Middle frontal gyrus (tissue), 1 donor: ENCODE measurements around the gene CSH2.
"Not testable (repeated sequence)": the region's sequence is repeated elsewhere in the genome, so short reads cannot be mapped to it uniquely, and the experiment has no call there.

Experiments used
- DNase-seq: peaks from one replicate; pipeline ENCODE4 v3.0.0-alpha.2; 2015; ENCODE audit warnings: low spot score; ENCODE audit errors: extremely low spot score

CSH2 gene

DNA sequence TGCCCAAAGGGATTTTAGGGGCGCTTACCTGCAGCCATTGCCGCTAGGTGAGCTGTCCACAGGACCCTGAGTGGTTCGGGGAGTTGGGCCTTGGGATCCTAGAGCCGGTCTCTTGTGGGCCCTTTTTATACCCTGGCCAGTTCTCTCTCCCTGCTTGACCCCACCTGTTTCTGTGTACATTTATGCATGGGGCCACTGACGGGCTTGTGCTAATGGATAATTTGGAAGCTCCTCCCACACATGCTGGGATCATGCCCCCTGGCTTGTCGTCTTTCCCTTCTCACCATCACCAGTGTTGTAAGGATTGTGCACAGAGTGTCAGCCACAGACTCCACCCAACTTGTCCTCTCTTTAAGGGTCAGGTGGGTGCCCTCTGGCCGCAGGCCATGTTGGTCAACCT lies at the start of gene CSH2:
TSS of gene CSH2 (minus strand) at position 101 of the 400 bp plus-strand sequence. CDS start at position 38, 63 bp downstream.
- DNase-seq, result not testable (repeated sequence)

- not testable (repeated sequence) for DNase-seq
Measured at GRCh38 chr17:63922402-63922801, 48.9 kb upstream of the CSH2 start.

DNA sequence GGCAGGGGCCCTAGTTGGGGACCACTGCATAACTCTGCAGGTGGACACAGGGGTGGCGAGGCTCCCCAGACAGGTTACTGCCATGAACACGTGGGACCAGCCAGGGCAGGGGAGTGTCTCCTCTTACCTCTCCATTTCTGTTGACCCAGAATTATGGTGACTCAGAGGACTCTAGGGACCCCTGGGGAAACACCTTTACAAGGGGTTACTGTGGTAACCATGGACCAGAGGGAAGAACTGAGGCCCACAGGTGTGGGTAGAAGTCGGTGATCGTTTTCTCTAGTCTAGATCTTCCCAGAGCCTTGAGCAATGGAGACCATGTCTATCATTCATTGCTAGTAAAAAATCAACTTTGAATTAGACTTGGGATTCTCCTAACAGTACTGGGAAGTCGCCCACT lies 47.3 kb upstream of the CSH2 start:
- not testable (repeated sequence) for DNase-seq

DNA sequence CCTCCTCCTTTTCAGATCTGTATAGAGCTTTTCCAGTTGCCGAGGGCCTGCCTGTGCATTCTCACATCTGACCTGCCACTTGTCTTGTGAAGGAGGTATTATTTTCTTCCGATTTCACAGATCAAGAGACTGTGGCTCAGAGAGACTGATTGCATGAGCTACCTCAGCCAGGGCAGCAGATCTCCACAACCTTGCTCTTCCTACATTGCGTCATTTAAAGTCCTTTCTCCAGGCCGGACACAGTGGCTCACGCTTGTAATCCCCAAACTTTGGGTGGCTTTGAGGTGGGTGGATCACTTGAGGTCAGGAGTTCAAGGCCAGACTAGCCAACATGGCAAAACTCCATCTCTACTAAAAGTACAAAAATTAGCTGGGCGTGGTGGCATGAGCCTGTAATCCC lies 46.6 kb upstream of the CSH2 start:
- DNase-seq, result not testable (repeated sequence)

- peak; percentile 9 for DNase-seq
Measured at GRCh38 chr17:63919311-63919723, 45.8 kb upstream of the CSH2 start.

- DNase-seq, result not testable (repeated sequence)
Measured at GRCh38 chr17:63918789-63919305, 45.4 kb upstream of the CSH2 start, which contains the start of gene GH1. Gene GH1, minus strand, starts transcription at chr17:63918839. Its CDS starts 63 bp downstream, at chr17:63918776.

DNA sequence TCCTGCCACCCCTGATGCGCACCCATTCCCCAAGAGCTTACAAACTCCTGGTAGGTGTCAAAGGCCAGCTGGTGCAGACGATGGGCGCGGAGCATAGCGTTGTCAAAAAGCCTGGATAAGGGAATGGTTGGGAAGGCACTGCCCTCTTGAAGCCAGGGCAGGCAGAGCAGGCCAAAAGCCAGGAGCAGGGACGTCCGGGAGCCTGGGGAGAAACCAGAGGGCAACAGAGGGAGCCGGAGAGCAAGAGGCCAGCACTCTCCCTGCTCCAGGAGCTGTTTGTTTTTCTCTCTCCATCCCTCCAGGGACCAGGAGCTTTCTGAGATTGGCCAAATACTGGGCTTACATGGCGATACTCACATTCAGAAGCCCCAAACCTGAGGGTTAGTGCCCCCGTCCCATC lies 44.8 kb upstream of the CSH2 start:
- DNase-seq, result no peak

GRCh38 chr17:63917646-63918045 lies 44.2 kb upstream of the CSH2 start:
- DNase-seq, result no peak

DNA sequence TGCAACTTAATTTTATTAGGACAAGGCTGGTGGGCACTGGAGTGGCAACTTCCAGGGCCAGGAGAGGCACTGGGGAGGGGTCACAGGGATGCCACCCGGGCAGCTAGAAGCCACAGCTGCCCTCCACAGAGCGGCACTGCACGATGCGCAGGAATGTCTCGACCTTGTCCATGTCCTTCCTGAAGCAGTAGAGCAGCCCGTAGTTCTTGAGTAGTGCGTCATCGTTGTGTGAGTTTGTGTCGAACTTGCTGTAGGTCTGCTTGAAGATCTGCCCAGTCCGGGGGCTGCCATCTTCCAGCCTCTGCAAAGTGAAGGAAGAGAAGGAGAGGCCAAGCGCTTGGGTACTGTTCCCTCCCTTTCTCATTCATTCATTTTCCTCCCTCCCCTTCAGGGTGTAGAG lies 43.7 kb upstream of the CSH2 start:
- DNase-seq, result not testable (repeated sequence)

DNA sequence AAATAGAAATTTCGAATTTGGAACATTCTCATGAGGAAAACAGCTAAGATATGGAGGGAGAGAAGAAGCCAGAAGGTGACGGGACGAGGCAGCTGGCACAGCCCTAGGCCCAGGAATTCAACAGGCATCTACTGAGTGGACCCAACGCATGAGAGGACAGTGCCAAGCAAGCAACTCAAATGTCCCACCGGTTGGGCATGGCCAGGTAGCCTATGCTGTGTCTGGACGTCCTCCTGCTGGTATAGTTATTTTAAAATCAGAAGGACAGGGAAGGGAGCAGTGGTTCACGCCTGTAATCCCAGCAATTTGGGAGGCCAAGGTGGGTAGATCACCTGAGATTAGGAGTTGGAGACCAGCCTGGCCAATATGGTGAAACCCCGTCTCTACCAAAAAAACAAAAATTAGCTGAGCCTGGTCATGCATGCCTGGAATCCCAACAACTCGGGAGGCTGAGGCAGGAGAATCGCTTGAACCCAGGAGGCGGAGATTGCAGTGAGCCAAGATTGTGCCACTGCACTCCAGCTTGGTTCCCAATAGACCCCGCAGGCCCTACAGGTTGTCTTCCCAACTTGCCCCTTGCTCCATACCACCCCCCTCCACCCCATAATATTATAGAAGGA lies 43.2 kb upstream of the CSH2 start:
- no peak for DNase-seq

DNA sequence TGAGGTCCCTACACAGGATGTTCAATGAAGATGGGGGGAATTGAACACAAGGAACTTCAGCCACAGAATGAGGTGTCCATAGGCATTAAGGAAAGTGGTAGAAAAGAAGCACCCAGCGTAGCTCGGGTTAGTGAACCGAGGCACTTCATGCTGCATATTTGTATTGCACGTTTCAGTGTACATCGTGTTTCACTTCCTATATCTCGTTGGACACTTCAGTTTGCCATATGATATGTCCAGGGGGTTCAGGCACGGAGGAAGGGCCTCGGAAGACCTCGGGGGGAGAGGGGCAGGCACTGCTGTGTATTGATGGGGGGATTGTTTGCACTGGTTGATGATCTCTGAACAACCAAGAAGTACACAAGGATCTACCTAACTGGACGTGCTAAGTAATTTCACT lies 42.3 kb upstream of the CSH2 start:
- DNase-seq, result not testable (repeated sequence)

DNA sequence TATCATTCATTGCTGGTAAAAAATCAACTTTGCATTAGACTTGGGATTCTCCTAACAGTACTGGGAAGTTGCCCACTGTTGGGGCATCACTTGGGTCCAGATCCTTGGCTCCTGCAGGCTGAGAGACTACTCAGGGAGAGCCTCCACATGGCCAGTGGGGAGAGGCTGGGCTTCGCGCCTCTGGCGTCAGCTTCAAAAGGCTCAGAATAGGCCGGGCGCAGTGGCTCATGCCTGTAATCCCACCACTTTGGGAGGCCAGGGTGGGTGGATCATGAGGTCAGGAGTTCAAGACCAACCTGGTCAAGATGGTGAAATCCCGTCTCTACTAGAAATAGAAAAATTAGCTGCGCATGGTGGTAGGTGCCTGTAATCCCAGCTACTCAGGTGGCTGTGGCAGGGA lies 41.0 kb upstream of the CSH2 start:
- no peak for DNase-seq

GRCh38 chr17:63911657-63912100 lies 38.2 kb upstream of the CSH2 start:
- DNase-seq, result no peak

DNA sequence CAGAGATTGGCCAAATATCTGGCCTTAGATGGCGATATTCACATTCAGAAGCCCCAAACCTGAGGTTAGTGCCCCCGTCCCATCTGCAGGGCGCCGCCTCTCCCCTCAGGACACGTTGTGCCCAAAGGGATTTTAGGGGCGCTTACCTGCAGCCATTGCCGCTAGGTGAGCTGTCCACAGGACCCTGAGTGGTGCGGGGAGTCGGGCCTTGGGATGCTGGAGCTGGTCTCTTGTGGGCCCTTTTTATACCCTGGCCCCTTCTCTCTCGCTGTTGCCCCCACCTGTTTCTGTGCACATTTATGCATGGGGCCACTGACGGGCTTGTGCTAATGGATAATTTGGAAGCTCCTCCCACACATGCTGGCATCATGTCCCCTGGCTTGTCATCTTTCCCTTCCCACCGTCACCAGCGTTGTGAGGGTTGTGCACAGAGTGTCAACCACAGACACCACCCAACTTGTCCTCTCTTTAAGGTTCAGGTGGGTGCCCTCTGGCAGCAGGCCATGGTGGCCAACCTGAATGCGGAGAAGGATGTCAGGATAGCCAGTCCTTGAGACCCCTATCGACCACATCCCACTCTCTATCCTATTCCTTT lies 37.7 kb upstream of the CSH2 start, which contains the start of gene CSHL1:
TSS of gene CSHL1 (minus strand) at position 218 of the 595 bp plus-strand sequence. CDS start at position 156, 62 bp downstream.
- no peak for DNase-seq

DNA sequence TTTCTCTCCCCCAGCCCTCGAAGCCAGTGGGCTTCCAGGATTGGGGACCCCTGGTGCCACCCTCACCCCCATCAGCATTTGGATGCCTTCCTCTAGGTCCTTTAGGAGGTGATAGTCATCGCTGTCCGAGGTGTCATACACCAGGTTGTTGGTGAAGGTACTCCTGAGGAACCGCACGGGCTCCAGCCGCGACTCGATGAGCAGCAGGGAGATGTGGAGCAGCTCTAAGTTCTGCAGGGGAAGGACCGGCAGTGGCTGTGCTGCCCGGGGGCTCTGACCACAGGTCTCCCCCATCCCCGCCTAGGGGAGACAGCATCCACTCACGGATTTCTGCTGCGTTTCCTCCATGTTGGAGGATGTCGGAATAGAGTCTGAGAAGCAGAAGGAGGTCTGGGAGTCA lies 36.6 kb upstream of the CSH2 start:
- DNase-seq, result no peak

DNA sequence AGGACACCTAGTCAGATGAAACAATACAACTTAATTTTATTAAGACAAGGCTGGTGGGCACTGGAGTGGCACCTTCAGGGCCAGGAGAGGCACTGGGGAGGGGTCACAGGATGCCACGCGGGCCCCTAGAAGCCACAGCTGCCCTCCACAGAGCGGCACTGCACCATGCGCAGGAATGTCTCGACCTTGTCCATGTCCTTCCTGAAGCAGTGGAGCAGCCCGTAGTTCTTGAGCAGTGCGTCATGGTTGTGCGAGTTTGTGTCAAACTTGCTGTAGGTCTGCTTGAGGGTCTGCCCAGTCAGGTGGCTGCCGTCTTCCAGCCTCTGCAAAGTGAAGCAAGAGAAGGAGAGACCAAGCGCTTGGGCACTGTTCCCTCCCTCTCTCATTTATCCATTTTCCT lies 36.1 kb upstream of the CSH2 start:
- DNase-seq, result not testable (repeated sequence)

DNA sequence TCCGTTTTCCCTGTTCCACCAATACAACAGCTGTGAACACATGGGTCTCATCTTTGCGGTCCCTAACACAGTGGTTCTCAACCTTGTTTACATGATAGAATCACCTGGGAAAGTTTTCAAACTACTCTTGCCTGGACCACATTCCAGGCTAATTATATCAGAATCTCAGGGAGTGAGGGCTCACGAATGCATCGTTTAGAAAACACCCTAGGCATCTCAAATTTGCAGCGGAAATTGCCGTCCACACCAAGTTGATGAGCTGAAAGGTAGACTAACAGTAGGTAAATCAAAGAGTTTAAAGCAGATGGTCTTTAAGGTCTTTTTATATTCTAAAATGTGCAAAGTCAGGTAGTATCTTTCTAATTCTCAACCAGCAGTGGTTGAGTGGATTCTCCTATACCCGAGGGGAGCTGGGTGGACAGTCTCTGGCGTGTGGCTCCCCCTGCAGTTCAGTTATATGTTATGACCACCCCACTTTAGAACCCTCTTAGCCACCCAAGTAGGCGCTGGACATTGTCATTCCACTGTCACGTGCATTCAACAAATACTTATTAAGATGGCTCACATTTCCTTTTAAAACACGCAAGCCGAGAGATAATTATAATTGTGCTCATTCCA lies 33.8 kb upstream of the CSH2 start:
- DNase-seq, result not testable (repeated sequence)

DNA sequence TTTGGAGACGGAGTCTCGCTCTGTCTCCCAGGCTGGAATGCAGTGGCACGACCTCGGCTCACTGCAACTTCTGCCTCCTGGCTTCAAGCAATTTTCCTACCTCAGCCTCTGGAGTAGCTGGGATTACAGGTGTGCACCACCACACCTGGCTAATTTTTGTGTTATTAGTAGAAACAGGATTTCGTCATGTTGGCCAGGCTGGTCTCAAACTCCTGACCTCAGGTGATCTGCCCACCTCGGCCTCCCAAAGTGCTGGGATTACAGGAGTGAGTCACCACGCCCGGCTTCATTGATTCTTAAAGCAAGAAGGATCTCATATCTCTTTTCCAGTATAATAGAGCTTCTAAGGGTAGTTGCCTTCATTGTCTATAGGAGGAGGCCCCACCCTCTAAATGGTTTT lies 31.3 kb upstream of the CSH2 start:
- not testable (repeated sequence) for DNase-seq

- not testable (repeated sequence) for DNase-seq
Measured at GRCh38 chr17:63903787-63904201, 30.3 kb upstream of the CSH2 start.

- not testable (repeated sequence) for DNase-seq
Measured at GRCh38 chr17:63901971-63902370, 28.5 kb upstream of the CSH2 start.

- DNase-seq, result not testable (repeated sequence)
Measured at GRCh38 chr17:63898899-63899798, 25.7 kb upstream of the CSH2 start.
